A673 (cell line): ENCODE data around the gene PTGDR2. TPM values are rescaled to one million over a fixed set of nuclear protein-coding genes. Genes with fewer than 3 reads are reported as not detected.

ENCODE experiments used
- BruUV-seq: library from RNA; stranded (reverse); fragments of 400-500 nt; replicated peaks from 2 replicates; lab custom pipeline; 2021; lab: Mats Ljungman, UMichigan
- CTCF ChIA-PET: fragments of 300-600 bp; sonication (Branson Sonifier 250); formaldehyde crosslinking; loops from one replicate; lab custom pipeline; 2022; ENCODE audit warnings: antibody characterized with exemption; lab: Charles Lee
- POLR2A ChIA-PET: fragments of 300-600 bp; sonication (Branson Sonifier 250); formaldehyde crosslinking; loops from one replicate; lab custom pipeline; 2022; ENCODE audit warnings: antibody characterized with exemption; ENCODE audit not compliant: low non-redundant PET; lab: Charles Lee
- DNase-seq: peaks from one replicate; pipeline ENCODE4 v3.0.0-alpha.2; 2015; ENCODE audit warnings: low spot score
- H3K27ac ChIP-seq: fragments of 200-600 bp; sonication (generic); 2 replicates; pipeline ENCODE4 v1.5.1; 2016; ENCODE audit warnings: mixed run types, low read depth, mild to moderate bottlenecking, mixed read lengths, antibody characterized with exemption, low read length; ENCODE audit not compliant: poor library complexity, severe bottlenecking
- H3K27me3 ChIP-seq: fragments of 200-600 bp; sonication (generic); replicated peaks from 2 replicates; pipeline ENCODE4 v1.6.1; 2017; ENCODE audit warnings: mixed run types, low read depth, mild to moderate bottlenecking, mixed read lengths, antibody characterized with exemption, low read length; ENCODE audit not compliant: insufficient read depth, poor library complexity
- H3K36me3 ChIP-seq: fragments of 200-600 bp; sonication (generic); 2 replicates; pipeline ENCODE4 v1.6.1; 2016; ENCODE audit warnings: mixed run types, mild to moderate bottlenecking, mixed read lengths, antibody characterized with exemption, low read length; ENCODE audit not compliant: insufficient read depth, poor library complexity, severe bottlenecking
- H3K4me1 ChIP-seq: fragments of 200-600 bp; sonication (generic); 2 replicates; pipeline ENCODE4 v1.6.1; 2017; ENCODE audit warnings: mixed run types, mild to moderate bottlenecking, mixed read lengths, antibody characterized with exemption, low read length; ENCODE audit not compliant: insufficient read depth, poor library complexity, severe bottlenecking
- H3K4me3 ChIP-seq: fragments of 200-600 bp; sonication (generic); 2 replicates; pipeline ENCODE4 v1.5.1; 2016; ENCODE audit warnings: low read depth, mixed run types, mild to moderate bottlenecking, mixed read lengths, low read length; ENCODE audit not compliant: poor library complexity, severe bottlenecking
- H3K9me3 ChIP-seq: fragments of 200-600 bp; sonication (generic); 2 replicates; pipeline ENCODE4 v1.6.1; 2016; ENCODE audit warnings: mixed run types, low read depth, mild to moderate bottlenecking, mixed read lengths, antibody characterized with exemption, low read length; ENCODE audit not compliant: poor library complexity, severe bottlenecking
- EZH2 ChIP-seq: fragments of 200-600 bp; sonication (generic); IDR thresholded peaks from 2 replicates; pipeline ENCODE4 v1.6.1; 2017; ENCODE audit warnings: borderline replicate concordance, low read depth, mild to moderate bottlenecking, mixed read lengths, antibody characterized with exemption, low read length; ENCODE audit not compliant: poor library complexity, severe bottlenecking
- intact Hi-C: fragments of 100-400 bp; cut with micrococcal nuclease; formaldehyde crosslinking; loops from one replicate; pipeline ENCODE4 v1.10.0; 2022; ENCODE audit not compliant: unreplicated experiment
- total RNA-seq: library from RNA; stranded (reverse); gene quantifications from 2 replicates; pipeline ENCODE4 v1.2.3, GENCODE V29; 2021
- TF ChIP-seq, protein P1 (sequence below): fragments of 300-800, 200-600 bp; sonication (generic); conservative IDR thresholded peaks from 2 replicates; pipeline ENCODE4 v1.5.1; 2017; ENCODE audit warnings: low read depth, mild to moderate bottlenecking, antibody characterized with exemption, low read length, moderate library complexity, mixed read lengths

The PTGDR2 gene
- total RNA-seq, 1 experiment from 2014 or later = 0.09 TPM

DNA sequence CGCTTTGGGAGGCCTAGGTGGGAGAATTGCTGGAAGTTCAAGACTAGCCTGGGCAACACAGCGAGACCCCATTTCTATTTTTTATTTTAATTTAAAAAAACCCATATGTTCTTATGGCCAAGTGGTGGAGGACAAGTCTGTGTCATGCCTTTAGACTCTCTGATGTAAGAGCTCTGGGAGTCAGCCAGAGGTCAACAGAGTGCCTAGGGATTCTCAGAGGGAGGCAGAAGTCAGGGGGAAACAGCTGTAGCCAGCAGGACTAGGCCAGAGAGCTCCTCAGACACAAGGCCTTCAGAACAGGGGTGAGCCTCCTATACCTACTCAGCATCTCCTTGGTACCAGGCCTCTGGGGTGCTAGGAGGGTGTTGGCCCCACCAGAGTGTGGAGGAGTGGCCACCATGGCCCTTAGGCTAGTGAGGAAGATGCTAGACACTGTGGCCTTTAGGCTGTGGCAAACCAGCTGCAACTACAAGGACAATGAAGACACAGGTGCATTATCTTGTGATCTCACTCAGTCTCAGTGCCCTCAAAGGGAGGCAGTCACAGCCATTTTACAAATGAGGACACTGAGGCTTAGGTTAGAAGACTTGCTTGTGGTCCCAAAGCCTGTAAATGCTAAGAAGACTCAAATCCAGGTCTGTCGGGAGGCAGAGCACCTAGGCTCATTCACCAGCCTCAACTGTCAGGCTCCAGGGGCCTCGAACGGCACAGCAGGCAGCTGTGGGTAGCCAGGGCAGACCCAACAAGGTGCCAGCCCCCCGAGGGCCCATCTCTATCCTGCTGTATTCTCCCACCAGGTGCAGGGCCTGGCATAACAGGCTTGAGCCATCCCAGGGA is 16.6 kb upstream of the PTGDR2 start:
- Histone ChIP-seq H3K36me3 (no peaks in the 10 kb centered on the region), H3K9me3 (no peaks in the 10 kb centered on the region), H3K4me1 (no peaks in the 10 kb centered on the region), H3K4me3 (no peak overlapping the region), H3K27ac (no peak overlapping the region), H3K27me3 (no peaks in the 10 kb centered on the region)
- TF ChIP-seq EZH2 = no peak
- DNase-seq = no peak
- CTCF ChIA-PET = no interaction called here
- intact Hi-C loops = no loop called here
- BruUV-seq = no TSS peak
- POLR2A ChIA-PET = no interaction called here

DNA sequence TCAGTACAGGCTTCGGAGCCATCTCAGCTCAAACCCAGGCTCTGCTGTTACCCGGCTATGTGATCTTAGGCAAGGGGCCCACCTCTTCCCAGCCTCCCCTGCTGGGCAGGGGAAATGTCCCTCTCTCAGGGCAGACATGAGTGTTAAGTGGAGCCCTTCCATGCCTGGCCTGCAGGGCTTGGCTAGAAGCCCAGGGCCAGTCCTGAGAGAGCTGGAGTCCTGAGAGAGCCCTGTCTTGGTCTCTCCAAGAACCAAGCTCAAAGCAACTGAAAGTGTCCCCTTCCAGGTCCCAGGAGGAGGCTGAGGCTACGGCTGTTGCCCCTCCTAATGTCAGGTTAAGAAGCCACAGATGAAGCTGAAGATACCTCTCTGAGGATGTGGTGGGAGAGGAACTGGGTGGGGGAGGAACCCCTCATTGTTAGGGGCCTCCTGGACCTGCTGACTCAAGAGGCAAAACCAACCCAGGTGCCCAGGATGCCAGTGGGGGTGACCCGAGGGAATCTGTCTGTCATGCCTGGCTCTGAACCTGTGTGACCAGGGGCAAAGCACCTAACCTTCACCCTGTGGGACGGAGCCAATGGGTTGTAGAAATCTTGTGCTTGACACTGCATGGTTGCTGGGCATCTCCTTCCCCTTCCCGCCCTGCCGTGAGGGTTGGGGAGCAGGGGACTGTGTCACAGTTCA is 15.8 kb upstream of the PTGDR2 start:
- no peaks in the 10 kb centered on the region for H3K9me3 ChIP-seq
- H3K36me3 ChIP-seq = no peaks in the 10 kb centered on the region
- no peaks in the 10 kb centered on the region for H3K27me3 ChIP-seq
- BruUV-seq = no TSS peak
- no peak for DNase-seq
- TF ChIP-seq EZH2 = no peak
- TF ChIP-seq, protein P1, sequence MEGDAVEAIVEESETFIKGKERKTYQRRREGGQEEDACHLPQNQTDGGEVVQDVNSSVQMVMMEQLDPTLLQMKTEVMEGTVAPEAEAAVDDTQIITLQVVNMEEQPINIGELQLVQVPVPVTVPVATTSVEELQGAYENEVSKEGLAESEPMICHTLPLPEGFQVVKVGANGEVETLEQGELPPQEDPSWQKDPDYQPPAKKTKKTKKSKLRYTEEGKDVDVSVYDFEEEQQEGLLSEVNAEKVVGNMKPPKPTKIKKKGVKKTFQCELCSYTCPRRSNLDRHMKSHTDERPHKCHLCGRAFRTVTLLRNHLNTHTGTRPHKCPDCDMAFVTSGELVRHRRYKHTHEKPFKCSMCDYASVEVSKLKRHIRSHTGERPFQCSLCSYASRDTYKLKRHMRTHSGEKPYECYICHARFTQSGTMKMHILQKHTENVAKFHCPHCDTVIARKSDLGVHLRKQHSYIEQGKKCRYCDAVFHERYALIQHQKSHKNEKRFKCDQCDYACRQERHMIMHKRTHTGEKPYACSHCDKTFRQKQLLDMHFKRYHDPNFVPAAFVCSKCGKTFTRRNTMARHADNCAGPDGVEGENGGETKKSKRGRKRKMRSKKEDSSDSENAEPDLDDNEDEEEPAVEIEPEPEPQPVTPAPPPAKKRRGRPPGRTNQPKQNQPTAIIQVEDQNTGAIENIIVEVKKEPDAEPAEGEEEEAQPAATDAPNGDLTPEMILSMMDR = no peak
- no peak overlapping the region for H3K4me3 ChIP-seq
- POLR2A ChIA-PET = no interaction called here
- CTCF ChIA-PET = no interaction called here
- intact Hi-C loops = no loop called here
- H3K27ac ChIP-seq = no peak overlapping the region
- H3K4me1 ChIP-seq = no peaks in the 10 kb centered on the region

DNA sequence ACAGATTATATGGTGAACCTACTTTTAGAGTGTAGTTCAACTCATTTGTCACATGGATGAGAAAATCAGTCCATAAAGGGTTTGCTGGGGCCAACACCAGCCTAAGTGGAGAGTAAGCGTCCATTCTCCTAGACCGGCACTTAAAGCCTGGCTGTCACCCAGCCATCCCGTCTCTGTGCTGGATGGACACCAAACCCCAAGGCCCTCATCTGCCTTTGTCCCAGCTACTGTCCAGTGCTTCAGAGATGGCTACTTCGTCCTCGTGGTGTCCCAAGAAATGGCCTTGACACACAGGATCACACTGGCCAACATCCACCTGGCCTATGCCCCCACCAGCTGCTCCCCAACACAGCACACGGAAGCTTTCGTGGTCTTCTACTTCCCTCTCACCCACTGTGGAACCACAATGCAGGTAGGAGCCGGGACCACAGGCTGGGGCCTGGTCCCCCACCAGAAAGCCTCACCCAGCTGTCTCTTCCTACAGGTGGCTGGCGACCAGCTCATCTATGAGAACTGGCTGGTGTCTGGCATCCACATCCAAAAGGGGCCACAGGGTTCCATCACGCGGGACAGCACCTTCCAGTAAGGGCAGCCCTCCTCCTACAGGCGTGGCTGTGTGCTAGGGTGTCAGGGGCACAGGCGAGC is 15.1 kb upstream of the PTGDR2 start:
- CTCF ChIA-PET = no interaction called here
- no TSS peak for BruUV-seq

More for the DNA sequence above, 15.1 kb upstream of the PTGDR2 start:
- DNase-seq = no peak
- no peak overlapping the region for H3K4me3 ChIP-seq
- POLR2A ChIA-PET = interaction anchor here (0.5 kb wide), 1 partner anchor 31 kb away, joined by 3 read pairs; no protein-coding TSS in a partner anchor
- intact Hi-C loops = no loop called here
- TF ChIP-seq, protein P1 = no peak
- no peak for TF ChIP-seq EZH2
- H3K4me1 ChIP-seq = no peaks in the 10 kb centered on the region
- no peaks in the 10 kb centered on the region for H3K27me3 ChIP-seq
- H3K27ac ChIP-seq = no peak overlapping the region
- no peaks in the 10 kb centered on the region for H3K36me3 ChIP-seq
- no peaks in the 10 kb centered on the region for H3K9me3 ChIP-seq
